Prostate gland (tissue), 2 donors: Measurements from ENCODE around the gene THSD4. TPM values are rescaled to one million over a fixed set of nuclear protein-coding genes. Genes with fewer than 3 reads are reported as not detected.
A peak's percentile ranks its signal among the peaks of the same experiment; 100 is the strongest.

ENCODE experiments used
- DNase-seq: peaks from one replicate; pipeline ENCODE4 v3.0.0-alpha.2; 2019; ENCODE audit warnings: low spot score
- H3K27ac ChIP-seq, 2 donors: fragments of 200-600 bp; sonication (generic); 2 replicates each; pipeline ENCODE4 v1.5.1; 2017 to 2019
- H3K27me3 ChIP-seq: fragments of 200-600 bp; sonication (generic); replicated peaks from 2 replicates; pipeline ENCODE4 v1.5.1; 2019; ENCODE audit not compliant: insufficient read depth
- H3K36me3 ChIP-seq, 2 donors: fragments of 200-600 bp; sonication (generic); 1 replicate in 1 of 2; 2 replicates in 1 of 2; pipeline versions ENCODE4 v1.5.1 to v1.8.1; 2017 to 2019
- H3K4me1 ChIP-seq: fragments of 200-600 bp; sonication (generic); replicated peaks from 2 replicates; pipeline ENCODE4 v1.5.1; 2019
- H3K4me3 ChIP-seq, 2 donors: fragments of 200-600 bp; sonication (generic); 2 replicates each; pipeline ENCODE4 v1.5.1; 2017 to 2019
- H3K9me3 ChIP-seq: fragments of 200-600 bp; sonication (generic); 2 replicates; pipeline ENCODE4 v1.5.1; 2017
- CTCF ChIP-seq, 4 experiments: fragments of 200-600 bp in 2 of 4; fragments of 450-650 bp in 2 of 4; sonication (generic) in 2 of 4; IDR thresholded peaks; 1 replicate in 3 of 4; 2 replicates in 1 of 4; pipeline ENCODE4 v1.5.1; 2016 to 2019; ENCODE audit warnings: antibody characterized with exemption in 4 of 4, mild to moderate bottlenecking in 2 of 4, moderate library complexity in 2 of 4
- POLR2A ChIP-seq: fragments of 450-650 bp; IDR thresholded peaks from one replicate; pipeline ENCODE4 v1.6.1; 2016; ENCODE audit warnings: antibody characterized with exemption, mild to moderate bottlenecking
- POLR2AphosphoS5 ChIP-seq: sonication (generic); formaldehyde crosslinking; IDR thresholded peaks from one replicate; pipeline ENCODE4 v1.6.1; 2017; ENCODE audit warnings: antibody characterized with exemption
- WGBS: methylation state at CpG from one replicate; pipeline ENCODE4 v1.1.5; 2018; 5-methylcytosine and 5-hydroxymethylcytosine counted together
- intact Hi-C: fragments of 100-400 bp; cut with DNase I; formaldehyde crosslinking; loops from one replicate; pipeline ENCODE4 v1.14.2; 2022
- total RNA-seq, 2 donors: library from RNA; depleted of rRNA; stranded (reverse); fragments of >200 nt; gene quantifications; one replicate each; pipeline ENCODE4 v1.1.0, GENCODE V29; 2016

The THSD4 gene
- total RNA-seq, 2 donors from 2014 or later: 84.1 to 223 TPM

- Histone ChIP-seq H3K36me3 (no peaks in the 10 kb centered on the region), H3K9me3 (no peaks in the 10 kb centered on the region), H3K4me3 (no peak overlapping the region), H3K27ac (peak overlapping the region; percentile 64 to 68), H3K4me1 (peaks cover 8% of the 10 kb centered on the region), H3K27me3 (no peaks in the 10 kb centered on the region)
- DNase-seq: peak; percentile 33
- intact Hi-C loops: loop anchor here (5.0 to 10.0 kb wide), 4 partner anchors 41 to 416 kb away; no protein-coding TSS in a partner anchor
- TF ChIP-seq CTCF (IDR thresholded peaks at IDR 0.05) (peak in 3 of 4 experiments; percentile 70 to 82 (median 80)), POLR2AphosphoS5 (peak; percentile 1), POLR2A (no peak)
- 19% methylated on average over 10 of the region's 10 CpGs for WGBS
Observed at GRCh38 chr15:71386448-71387236, 271.4 kb downstream of the THSD4 start.

GRCh38 chr15:71387810-71388209 lies 272.5 kb downstream of the THSD4 start:
- Histone ChIP-seq H3K4me1 (peaks cover 13% of the 10 kb centered on the region), H3K27me3 (no peaks in the 10 kb centered on the region), H3K4me3 (no peak overlapping the region), H3K9me3 (no peaks in the 10 kb centered on the region), H3K36me3 (no peaks in the 10 kb centered on the region), H3K27ac (peak overlapping the region; percentile 33 to 39)
- intact Hi-C loops: loop anchor here (5.0 to 10.0 kb wide), 4 partner anchors 39 to 414 kb away; no protein-coding TSS in a partner anchor
- TF ChIP-seq CTCF (IDR thresholded peaks at IDR 0.05) (no peak), POLR2A (no peak), POLR2AphosphoS5 (no peak)
- WGBS: 32% methylated on average over 1 of the region's 1 CpG
- no peak for DNase-seq

GRCh38 chr15:71390096-71390495 lies 274.8 kb downstream of the THSD4 start:
- no peak for DNase-seq
- Histone ChIP-seq H3K9me3 (no peaks in the 10 kb centered on the region), H3K4me3 (no peak overlapping the region), H3K27me3 (no peaks in the 10 kb centered on the region), H3K4me1 (peaks cover 13% of the 10 kb centered on the region), H3K27ac (no peak overlapping the region), H3K36me3 (no peaks in the 10 kb centered on the region)
- WGBS: 50% methylated on average over 2 of the region's 2 CpGs
- TF ChIP-seq CTCF (IDR thresholded peaks at IDR 0.05) (no peak), POLR2A (no peak), POLR2AphosphoS5 (no peak)
- intact Hi-C loops: loop anchor here (5.0 kb wide), 1 partner anchor 273 kb away; the partner anchor contains the start of gene THSD4

GRCh38 chr15:71391421-71392088 lies 276.3 kb downstream of the THSD4 start:
- Histone ChIP-seq H3K9me3 (no peaks in the 10 kb centered on the region), H3K27me3 (no peaks in the 10 kb centered on the region), H3K4me1 (peaks cover 4% of the 10 kb centered on the region), H3K36me3 (no peaks in the 10 kb centered on the region), H3K27ac (peak overlapping the region in 1 of 2 donors; percentile 10), H3K4me3 (no peak overlapping the region)
- intact Hi-C loops: loop anchor here (5.0 kb wide), 1 partner anchor 274 kb away; the partner anchor contains the start of gene THSD4
- 64% methylated on average over 6 of the region's 6 CpGs for WGBS
- DNase-seq: no peak
- peak in 1 of 4 experiments; percentile 16 for TF ChIP-seq CTCF (IDR thresholded peaks at IDR 0.05)
- TF ChIP-seq POLR2AphosphoS5: no peak
- no peak for TF ChIP-seq POLR2A
